Measurements from ENCODE around the gene OBP2B.
"Not testable (repeated sequence)": the region's sequence is repeated elsewhere in the genome, so short reads cannot be mapped to it uniquely, and the experiment has no call there.

OBP2B gene

DNA sequence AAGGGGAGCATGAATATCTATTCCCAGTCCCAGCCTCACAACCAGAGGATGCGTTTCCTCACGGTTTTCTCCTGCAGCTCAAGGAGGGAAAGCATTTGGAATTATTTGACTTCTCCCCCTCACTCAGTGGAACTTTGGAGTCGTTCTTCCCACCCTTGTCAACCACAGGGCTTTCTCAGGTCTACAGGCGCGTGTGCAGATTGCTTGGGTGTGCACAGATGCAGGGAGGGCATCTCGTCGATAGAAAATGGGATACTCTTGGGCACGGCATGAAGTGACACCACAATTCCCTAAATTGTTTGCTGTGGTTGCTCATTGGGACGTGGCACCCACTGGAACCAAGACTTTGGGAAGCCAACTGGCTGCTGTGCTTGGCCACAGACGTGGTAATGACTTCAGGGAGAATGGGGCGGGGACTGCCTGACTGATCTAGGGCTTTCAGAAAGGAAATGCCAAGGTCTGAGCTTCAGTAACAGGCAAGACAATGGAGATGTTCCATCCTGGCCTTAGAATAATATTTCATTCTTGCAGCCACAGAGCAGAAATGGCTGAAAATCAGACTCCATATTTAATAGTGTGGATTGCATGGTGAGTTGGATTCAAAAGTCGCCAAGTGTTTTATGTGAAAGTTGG is 12.2 kb upstream of the OBP2B start:
- DNase-seq = no peak

DNA sequence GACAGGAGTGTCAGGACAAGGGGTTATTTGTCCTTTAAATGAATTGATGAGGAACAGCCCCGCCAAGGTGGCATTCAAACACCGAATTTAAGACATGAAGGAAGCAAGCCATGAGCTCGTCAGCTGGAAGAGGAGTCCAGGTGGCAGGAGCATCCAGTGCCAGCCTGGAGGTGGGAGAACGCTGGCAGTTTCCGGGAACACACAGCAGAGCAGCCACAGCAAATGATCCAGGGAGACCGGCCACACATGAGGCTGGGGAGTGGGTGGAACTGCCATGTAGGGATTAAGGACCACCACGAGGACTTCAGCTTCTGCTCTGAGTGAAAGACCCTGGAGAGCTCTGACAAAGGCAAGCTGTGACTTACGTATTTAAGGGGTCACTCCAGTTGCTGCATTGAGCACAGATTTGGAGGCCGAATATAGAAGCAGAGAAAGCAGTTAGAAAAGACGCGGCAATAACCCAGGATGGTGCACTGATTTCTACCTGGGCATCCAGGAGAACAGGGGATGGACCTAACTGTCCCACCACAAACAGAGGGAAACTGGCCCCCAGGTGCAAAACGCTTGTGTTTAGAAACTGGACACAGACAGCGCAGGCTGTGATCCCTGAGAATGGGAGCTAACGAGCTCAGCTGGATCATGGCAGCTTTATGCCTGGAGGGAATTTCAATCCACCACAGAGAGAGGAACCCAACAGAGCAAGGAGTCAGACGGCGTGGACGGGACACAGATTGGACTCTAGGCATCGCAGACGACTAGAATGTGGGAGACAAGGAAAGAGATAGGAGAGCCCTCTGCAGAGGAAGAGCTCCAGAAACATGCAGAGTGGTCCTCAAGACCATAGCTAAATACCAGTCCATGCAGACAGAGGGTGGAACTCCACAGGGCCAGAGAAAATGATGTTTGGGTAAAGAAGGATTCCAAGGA is 9.3 kb upstream of the OBP2B start:
- not testable (repeated sequence) for DNase-seq

GRCh38 chr9:133217333-133217988 is 8.4 kb upstream of the OBP2B start:
- DNase-seq = not testable (repeated sequence)

DNA sequence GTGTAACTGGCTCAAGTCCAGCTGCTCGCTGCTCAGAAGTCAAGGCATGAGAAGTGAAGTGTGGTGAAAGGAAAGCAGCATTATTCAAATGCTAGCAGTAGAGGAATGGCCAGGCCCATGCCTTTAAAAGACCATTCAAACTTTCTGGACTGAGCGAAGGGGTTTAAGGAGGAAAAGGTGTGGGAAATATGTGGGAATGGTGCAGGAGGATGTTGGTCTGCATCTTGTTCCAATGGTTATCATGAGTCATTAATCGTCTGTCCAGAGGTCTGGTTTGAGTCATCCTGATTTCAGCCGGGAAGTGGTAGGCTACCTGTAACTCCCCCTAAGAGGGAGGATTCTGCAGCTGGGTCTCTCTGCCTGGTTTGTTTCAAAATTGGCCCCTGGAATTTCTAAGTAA is 5.2 kb upstream of the OBP2B start:
- not testable (repeated sequence) for DNase-seq

DNA sequence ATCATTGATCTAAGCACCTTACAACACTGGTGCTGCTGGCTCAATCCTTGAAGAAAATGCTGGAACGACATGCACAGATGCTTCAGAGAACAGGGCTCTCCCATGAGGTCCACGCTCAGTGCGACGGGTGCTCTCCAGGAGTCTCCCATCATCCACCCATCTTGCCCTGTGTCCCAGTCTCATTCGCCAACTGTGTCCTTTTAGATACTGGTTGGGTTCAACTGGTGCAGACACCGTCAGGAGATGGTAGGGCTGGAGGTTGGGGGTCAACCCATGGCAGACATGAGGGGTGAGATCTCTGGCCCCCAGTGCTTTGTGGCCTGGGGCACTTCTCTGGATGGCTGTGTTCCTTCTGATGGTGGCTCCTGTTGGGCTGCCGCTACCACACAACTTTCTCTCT is 1.6 kb upstream of the OBP2B start:
- DNase-seq = no peak

- no peak for DNase-seq
These were observed 1.1 kb upstream of the OBP2B start for GRCh38 chr9:133210202-133210532.

GRCh38 chr9:133209327-133210201 is 514 bp upstream of the OBP2B start:
- not testable (repeated sequence) for DNase-seq

- not testable (repeated sequence) for DNase-seq
These were observed 725 bp downstream of the OBP2B start for GRCh38 chr9:133208171-133208879.

DNA sequence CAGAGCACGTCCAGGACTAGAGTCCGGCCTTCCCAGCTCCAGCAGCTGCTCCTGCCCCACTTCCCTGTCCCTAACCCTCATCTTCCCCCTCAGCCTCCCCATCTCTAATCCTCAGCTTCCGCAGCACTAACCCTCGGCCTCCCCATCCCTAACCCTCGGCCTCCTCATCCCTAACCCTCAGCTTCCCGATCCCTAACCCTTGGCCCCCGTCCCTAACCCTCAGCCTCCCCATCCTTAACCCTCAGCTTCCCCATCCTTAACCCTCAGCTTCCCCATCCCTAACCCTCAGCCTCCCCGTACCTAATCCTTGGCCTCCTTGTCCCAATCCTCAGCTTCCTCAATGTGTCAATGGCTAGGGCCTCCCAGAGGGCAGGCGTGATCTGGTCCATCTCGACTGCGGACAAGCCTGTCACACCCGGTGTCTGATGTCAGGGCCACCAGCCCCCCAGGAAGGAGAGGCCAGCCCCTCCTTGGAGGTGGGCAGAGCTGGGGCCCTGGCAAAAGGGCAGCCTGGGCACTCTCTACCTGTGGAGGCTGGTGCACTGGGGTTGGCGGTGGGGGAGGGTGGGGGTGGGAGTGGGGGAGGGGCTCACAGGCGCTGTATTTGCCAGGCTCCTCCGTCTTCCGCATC is 1.4 kb downstream of the OBP2B start:
- no peak for DNase-seq

DNA sequence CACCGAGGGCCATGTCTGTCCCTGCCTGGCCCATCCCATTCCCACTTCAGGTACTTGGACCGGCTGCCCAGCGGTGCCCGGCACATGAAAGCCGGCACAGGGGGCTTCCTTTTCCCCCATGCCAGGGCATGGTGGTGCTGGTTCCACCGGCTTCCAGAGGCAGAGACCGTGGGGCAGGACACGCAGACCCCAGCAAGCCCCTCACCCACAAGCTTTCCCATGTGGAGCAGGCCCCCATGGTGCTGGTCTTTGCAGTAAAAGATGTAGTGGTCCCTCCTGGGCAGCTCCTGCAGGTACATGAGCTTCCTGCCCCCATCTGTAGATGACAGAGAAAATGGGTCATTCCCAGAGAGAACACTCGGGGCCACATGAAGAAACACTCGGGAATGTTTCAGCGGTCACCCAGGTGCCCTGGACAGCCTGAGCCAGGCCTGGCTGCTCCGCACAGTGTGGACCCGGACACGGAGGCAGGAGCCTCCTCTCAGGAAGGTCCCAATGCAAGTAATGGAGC is 2.0 kb downstream of the OBP2B start:
- DNase-seq = no peak

GRCh38 chr9:133205996-133206931 is 2.8 kb downstream of the OBP2B start:
- DNase-seq = no peak

- not testable (repeated sequence) for DNase-seq
These were observed 3.6 kb downstream of the OBP2B start for GRCh38 chr9:133205481-133205887.

- no peak for DNase-seq
These were observed 4.1 kb downstream of the OBP2B start for GRCh38 chr9:133204993-133205336.

DNA sequence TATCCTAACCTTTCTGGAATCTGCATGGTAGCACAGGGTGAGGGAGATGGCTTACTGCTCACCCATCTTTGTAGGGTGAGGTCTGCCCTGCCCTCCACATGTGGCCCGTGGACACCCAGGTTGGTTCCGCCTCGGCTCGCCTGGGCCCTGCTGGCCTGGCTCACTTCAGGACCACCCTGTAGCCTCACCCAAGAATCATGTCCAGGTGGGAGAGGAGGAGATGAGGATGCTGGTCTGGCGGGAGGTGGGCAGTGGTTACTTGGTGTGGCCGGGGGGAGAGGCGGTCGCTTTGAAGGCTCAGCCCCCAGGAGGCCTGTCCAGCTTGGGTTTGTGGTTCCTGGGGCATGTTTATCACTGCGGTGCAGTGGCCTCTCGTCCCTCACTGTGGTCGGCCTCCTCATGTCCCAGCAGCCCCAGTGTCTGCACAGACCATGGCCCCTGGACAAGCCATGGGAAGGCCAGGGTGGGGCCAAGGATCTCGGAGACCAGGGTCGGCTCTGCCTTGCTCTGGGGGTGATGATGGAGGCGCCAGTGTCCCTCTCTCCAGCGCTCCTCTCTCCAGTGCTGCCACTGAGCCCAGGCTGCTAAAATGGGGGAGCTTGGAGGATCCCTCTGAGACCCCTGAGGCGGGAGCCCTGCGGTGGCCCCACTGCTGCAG is 4.6 kb downstream of the OBP2B start:
- DNase-seq = no peak

- DNase-seq = no peak
These were observed 5.5 kb downstream of the OBP2B start for GRCh38 chr9:133203506-133204075.

DNA sequence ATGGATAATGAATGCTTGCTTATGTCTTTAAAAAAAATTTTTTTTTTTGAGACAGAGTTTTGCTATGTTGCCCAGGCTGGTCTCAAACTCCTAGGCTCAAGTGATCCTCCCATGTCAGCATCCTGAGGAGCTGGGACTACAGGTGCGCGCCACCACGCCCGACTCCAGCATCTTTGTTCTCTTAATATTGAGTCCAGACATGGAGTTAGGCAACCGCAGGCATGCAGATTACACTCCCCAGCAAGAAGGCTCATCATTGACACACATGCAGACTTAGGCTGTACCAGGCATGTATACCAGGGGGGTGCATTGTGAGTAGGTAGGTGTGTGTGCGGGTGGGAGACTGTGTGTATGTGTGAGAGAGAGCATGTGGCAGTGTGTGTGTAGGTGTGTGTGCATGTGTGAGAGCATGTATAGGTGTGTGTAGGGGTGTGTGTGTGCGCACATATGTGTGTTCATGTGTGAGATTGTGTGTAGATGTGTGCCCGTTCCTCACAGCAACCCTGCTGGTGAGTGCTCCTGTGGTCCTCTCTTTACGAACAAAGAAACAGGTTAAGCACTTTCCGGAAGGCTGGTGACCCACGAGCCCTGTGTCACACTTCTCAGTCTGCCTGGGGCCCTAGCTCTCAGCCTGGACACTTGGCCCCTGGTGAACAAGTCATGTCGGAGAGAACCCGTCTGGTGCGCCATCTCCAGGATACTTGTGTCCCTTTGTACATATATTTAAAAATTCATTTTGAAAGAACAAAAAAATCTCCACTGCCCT is 6.2 kb downstream of the OBP2B start:
- DNase-seq = no peak

GRCh38 chr9:133202145-133202513 is 6.9 kb downstream of the OBP2B start:
- no peak for DNase-seq

DNA sequence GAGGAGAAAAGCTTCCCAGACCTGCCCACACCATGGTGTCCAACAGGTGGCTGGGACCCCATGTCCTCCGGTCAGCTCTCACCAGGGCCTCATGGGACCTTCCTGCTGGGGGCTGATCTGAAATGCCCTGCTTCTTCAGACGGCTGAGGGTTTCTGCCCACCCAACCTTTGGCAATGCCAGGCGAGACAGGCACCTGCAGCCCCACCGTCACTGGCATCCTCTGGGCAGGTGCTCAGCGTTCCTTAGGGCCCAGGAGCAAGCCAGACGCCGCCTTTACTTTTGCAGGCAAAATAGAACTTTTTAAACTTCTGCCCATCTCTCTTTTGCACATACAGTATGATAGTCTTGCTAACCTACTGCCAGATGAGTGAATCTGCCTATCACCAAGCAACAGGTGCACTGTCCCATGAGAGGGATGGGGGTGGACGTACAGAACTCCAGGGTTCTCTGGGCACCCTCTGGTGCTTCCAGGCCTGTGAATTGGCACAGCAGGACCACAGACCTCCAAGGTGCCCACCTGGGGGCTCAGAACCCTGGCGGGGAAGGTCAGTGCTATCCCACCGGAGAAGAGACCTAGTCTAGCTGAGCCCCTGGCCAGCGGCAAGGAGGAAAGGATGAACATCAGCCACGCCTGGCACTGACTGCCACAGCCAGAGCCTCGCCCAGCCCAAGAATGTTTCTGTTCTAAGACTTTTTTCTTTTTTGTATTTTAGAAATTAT is 7.5 kb downstream of the OBP2B start:
- DNase-seq = no peak

Measured in GDM1 (cell line).